A549 (cell line): ENCODE data around the gene VPS4A.

Source experiments
- EP300 ChIP-seq, 2 experiments: fragments of >200 bp; sonication (Bioruptor Twin); formaldehyde crosslinking; IDR thresholded peaks; 2 replicates in 1 of 2; 3 replicates in 1 of 2; pipeline ENCODE4 v1.6.1; 2016 to 2017
- ESRRA ChIP-seq: fragments of 150-350 bp; IDR thresholded peaks from 2 replicates; pipeline ENCODE4 v1.6.1; 2014; ENCODE audit warnings: mild to moderate bottlenecking, low read length, borderline replicate concordance
- TF ChIP-seq, protein P1 (sequence below): fragments of >200 bp; sonication (Bioruptor Twin); formaldehyde crosslinking; IDR thresholded peaks from 3 replicates; pipeline ENCODE4 v1.5.1; 2016

DNA sequence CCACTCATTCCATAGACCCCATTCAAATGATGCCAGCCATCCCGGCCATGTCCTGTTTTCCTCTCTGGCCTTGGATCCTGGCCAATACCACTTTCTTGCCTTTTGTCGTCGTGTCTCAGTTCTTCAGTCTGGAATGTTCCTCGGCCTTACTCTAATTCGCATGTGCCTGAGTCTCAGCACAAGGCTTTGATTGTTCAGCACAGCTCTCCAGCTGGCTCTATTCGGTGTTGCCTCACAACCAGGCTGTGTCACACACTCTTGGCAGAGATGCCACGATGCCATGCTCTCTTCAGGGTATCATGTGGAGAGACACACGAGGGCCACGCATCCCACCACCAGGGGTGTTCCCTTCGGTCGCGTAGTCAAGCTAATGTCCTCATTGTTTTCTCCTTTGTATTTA is 1.8 kb upstream of the VPS4A start:
- TF ChIP-seq, protein P1, sequence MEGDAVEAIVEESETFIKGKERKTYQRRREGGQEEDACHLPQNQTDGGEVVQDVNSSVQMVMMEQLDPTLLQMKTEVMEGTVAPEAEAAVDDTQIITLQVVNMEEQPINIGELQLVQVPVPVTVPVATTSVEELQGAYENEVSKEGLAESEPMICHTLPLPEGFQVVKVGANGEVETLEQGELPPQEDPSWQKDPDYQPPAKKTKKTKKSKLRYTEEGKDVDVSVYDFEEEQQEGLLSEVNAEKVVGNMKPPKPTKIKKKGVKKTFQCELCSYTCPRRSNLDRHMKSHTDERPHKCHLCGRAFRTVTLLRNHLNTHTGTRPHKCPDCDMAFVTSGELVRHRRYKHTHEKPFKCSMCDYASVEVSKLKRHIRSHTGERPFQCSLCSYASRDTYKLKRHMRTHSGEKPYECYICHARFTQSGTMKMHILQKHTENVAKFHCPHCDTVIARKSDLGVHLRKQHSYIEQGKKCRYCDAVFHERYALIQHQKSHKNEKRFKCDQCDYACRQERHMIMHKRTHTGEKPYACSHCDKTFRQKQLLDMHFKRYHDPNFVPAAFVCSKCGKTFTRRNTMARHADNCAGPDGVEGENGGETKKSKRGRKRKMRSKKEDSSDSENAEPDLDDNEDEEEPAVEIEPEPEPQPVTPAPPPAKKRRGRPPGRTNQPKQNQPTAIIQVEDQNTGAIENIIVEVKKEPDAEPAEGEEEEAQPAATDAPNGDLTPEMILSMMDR = no peak
- no peak for TF ChIP-seq EP300 (IDR thresholded peaks at IDR 0.05)
- no peak for TF ChIP-seq ESRRA
